HG02938 (cell line): Measurements from ENCODE around the gene P2RY13.
A peak's percentile ranks its signal among the peaks of the same experiment; 100 is the strongest.

Experiments
- ATAC-seq: cut with Tn5 transposase; IDR thresholded peaks from one replicate; pipeline ENCODE4 v1.9.1; 2021; ENCODE audit warnings: mild to moderate bottlenecking, moderate library complexity; ENCODE audit not compliant: unreplicated experiment

P2RY13 gene

DNA sequence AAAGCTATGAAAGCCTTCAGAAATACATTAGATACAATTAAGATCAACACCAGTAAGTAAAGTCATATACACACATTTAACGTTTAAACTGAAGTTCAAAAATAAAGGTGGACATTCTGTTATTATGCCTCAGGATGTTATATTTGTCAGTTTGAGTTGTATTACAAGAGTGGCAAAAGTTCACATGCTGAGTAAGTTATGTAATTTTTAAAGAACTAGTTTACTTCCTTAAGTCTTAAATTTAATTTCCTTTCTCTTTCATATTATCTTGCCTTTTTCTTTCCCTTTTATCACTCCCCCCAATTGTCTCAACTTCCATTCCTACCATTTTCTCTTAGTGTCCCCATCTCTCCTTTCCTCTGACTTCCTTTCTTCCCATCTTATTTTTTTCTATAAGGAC, 7.8 kb downstream of the P2RY13 start:
- ATAC-seq = no peak

DNA sequence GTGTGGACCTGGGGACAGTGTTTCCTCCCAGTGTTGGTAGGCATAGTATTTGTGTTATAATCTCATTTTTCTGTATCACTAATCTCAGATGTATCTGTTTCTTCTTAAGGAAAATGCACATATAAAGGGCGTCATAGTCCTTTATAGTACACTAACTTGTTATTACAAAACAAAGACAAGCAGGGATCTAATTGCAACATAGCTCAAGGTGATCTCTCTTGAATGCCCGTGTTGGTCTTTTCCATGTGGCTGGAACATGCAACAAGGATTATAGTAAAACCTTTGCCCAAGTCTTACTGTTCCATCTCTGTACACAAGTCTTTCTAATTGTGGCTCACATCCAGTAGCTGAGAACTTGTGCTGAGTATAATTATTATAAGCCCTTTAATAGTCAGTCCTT, 9.2 kb downstream of the P2RY13 start:
- no peak for ATAC-seq

DNA sequence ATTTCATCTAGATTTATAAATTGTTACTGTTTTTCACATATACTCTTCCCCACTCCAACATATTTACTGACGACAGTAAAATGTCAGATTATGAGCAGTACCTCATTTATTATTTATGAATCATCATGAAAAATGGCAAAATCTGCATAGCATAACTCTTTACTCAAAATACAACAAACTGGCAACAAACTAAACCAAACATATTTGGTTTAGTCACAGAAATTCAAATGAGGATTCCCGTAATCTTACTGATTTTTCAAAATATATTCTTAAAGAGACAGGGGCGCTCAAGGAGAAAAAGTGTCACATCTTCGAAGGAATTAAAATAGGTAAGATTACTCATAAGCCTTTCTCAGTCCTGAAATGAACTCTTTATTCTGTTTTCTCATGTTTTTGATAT, 9.7 kb downstream of the P2RY13 start:
- ATAC-seq = no peak

DNA sequence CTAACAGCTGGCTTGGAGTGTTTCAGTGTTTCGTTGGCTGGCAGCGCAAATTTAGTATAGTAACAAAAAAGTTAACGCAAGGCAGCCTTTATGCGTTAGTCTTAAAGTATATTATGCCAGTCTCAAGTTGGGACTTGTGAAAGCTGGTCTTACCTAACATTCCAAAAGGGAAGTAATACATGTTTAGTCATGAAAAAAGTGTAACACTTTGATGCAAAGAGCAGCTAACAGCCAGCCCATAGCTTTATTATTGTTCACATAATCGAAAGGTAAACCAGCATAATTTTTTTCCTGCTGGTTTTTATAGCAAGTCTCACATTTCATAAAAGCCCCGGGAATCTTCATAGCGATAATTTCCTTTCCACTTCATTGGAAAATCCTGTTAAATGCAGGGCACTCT, 10.4 kb downstream of the P2RY13 start:
- ATAC-seq = no peak

DNA sequence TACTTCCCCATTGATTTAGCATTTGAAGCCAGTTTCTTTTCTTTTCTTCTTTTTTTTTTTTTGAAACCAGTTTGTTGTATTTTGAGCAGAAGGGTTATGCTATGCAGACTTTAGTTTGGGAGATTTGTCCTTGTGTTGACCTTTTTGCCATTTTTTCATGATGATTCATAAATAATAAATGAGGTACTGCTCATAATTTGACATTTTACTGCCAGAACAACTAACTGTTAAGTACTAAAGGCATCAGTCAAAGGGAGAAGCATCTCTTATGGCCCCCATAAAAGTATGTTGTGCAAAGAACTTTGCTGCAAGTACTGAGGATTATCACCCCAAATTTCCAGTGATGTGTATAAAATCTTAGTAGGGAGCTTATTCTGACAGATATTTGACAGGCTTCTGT, 11.0 kb downstream of the P2RY13 start:
- no peak for ATAC-seq

DNA sequence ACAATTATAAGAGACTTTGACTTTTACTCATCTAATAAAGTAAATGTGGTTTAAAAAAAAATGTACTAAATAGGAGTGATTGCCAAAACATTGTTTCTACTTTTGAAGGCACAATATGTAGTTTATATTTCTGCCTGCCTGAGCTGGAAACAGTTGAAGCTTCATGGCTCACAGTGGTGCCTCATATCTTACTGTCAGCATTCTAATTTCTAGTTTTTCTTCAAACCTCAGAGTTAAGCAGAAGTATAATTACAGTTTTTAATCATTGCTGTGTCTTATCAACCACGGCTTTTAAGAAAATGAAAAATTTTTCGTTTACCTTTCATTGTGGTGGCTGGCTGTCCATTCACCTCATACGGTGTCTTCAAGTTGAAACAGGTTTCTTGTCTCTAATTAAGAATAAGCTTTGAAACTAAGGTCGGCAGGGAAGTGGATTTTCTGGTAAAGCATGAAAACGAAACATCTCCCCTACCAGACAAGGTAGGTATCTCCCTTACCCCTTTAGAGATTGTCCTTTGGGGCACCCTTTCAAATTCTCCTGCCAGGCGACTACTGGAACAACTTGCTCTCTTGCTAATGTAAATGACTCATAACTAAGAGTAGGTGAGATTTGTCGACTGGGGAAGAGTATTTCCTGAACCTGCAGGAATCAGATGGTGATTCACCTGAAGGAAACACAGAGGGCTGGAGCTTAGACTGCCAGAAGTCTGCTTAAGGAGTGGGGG, 12.9 kb downstream of the P2RY13 start, which contains the start of gene GPR87:
Gene GPR87, minus strand, starts transcription at position 554 of the 725 bp plus-strand sequence. CDS start 16,720 bp downstream, outside the sequence.
- peak; percentile 60 for ATAC-seq

DNA sequence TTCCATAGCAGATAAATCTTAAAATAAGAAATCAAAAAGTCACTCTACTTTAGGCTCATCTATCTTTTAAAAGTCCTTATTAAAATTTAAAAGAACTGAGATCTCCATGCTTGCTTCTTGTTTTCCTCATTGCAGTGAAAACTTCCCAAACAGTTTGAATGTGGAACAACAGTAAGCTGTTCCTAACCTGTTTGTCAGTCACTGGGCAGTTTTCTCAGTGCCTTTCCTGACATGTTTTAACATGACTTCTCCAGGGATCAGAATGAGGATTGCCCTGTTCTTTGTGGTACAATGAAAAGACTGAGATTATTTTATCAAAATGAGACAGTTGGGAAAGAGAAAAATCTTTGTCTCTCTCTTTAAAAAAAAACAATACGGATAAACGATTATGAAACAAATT, 13.5 kb downstream of the P2RY13 start:
- no peak for ATAC-seq

DNA sequence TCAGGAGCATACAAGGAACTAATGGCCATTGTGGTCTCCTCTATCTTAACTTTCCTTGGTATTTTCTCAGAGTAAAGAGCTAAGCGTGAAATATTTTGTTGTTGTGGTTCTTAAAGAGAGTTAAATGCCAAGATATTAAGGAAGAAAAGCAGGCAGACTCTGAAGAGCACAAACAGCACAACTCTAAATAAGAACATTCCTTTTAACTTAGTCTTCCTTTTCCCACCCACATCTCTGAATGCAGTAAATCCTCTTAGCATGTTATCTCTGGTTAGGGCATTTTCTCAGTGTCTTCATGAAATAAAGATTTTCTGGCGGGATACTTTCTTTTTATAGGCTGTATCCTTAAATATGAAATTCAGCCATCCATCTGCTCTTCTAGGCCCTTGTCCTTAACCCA, 14.2 kb downstream of the P2RY13 start:
- no peak for ATAC-seq

DNA sequence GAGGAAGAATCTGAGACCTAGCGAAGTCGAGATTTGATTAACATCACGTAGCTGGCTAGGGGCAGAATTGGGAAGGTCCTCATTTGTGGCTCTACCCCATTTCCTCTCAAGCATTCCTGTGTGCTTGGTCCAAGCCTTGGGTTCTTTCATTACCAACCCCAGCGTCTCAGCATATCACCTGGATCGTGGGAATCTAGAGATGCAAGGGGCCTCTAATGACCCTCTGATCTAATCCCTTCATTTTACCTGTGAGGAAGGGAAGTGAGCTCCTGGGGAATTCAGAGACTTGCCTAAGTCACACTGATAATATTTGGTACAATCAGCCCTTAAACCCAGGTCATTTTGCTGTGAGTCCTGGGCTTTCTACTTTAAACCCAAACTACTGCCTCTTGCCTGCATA, 14.8 kb downstream of the P2RY13 start:
- ATAC-seq = no peak

DNA sequence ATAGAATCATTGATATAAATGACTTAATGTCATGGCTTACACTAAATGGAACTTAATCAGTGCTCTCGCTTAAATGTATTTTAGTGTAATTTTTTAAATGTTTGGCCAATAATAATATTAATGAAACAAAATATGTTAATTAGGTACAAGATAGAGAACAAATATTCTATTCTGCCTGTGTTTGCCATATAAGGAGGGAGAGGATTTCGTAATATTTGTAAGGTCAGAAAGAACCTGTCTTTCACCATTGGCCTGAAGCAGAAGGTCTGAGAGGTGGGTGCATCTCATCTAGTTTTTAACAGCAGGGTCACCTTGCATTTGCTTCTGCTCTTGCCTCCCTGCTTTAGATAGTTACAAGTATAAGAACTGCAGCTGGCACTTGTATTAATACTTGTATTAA, 15.2 kb downstream of the P2RY13 start:
- no peak for ATAC-seq

DNA sequence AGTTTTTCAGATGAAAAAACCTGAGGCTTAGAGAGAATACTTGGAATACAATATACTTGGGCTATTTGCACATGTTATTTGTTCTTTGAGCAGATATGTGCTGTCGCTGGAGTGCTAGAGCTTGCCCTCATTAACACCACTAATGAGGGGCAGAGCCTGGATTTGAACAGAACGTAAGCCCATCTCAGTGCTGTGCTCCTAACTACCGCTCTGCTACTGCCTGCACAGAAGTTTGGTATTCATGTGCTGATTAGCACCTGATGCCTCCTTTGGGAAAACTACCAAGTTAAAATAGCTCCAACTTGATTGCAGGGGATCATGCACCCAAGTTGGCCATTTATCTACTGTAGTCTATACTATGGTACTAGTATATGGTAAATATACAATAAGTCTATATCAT, 16.4 kb downstream of the P2RY13 start:
- no peak for ATAC-seq

DNA sequence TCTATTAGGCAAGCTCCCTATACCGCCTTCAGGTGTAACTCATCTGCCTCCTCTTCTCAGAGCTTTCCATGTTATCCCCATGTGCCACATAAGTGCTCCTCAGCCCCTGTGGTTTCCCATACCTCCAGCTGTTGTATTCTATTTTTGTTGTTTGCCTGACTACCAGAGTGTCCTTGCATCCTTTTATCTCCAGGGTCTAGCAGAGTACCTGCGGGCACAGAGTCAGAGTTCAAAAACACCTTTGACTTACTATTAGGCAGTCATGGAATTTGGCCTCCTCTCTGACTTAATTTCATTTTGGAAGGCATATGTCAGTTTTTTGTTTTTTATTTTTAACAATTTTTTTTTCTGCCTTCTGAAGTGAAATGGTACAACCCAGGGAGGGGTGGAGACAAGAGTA, 19.8 kb downstream of the P2RY13 start:
- ATAC-seq = no peak

DNA sequence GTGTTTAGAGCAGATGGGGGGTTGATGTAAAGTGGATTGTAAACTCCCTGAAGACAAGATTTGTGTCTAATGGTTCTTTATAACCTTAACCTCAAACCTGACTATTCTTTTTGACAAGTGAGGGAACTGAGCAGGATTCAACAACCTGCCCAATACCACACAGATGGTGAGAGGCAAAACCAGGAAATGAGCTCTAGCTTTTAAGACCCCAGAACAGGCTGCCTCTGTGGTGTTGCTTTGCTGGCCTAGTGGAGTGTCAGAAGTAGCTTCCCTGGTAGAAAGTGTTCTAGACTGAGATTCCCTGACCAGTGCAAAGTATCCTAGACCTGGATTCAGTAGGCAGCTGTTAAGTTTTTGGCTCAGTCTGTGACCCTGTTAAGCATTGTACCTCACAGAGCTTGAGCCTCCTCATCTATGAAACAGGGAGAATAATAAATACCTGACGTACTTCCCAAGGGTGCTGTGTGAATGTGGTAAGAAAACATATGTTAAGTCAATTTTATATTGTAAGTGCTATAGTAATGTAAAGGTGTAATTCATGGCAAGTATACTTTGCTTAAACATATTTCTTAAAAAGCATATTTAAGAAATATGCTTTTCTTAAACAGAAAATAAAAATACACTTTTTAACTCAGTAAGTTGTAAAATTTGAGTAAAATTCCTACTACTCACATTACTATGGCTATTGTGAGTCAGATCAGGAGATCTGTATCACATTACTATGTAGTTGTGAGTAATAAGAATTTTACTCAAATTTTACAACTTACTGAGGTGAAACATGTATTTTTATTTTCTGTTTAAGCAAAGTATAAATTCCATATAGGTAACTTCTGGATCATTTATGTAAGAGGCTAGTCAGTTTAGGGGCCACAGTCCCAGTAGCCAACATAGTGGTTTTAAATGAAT, 21.5 kb downstream of the P2RY13 start:
- no peak for ATAC-seq

DNA sequence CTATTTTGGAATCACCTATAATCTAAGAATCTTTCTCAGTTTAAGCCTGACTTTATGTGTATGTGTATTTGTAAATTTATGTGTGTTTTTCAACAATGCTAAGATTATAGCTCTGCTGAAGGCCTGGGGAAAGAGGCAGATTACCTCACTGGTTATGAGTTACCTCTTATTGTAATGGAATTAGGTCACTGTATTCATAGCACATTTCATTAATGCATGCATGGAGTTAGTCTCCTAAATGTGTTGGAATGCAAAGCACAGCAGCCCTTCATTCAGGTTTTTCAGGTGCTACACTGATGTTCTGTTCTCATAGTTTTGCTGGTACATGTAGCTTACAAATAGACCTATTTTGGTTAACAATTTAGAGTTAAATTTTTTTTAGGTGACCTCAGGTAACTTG, 22.2 kb downstream of the P2RY13 start:
- no peak for ATAC-seq

DNA sequence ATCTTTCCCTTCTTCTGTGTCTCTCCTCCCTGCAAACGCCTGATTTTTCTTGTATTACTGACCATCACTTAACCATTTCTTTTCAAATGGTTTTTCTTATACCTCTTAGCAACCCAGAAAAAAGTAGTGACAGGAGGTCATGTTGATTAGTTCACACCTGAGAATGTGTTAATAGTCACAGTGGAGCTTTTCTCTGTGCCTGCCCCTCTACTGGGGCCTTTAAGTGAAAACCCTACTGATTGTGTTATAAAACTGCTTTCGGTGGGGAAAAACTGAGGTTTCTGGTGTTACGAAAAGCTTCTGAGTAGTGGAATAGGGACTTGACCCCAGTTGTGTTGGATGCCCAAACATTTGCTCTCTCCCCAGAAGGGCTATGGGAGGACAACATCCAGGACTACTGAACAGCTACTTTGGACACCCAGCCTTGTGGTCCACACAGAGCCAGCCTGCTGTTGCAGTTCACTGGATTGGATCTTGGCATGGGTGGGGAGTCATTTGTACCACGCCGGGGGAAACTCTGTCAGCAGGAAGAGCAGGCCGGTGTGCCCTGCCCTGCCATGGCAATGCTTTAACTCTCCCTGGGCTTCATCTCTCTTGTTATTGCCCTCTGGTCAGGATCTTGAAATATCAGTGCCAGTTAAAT, 23.1 kb downstream of the P2RY13 start:
- ATAC-seq = no peak

DNA sequence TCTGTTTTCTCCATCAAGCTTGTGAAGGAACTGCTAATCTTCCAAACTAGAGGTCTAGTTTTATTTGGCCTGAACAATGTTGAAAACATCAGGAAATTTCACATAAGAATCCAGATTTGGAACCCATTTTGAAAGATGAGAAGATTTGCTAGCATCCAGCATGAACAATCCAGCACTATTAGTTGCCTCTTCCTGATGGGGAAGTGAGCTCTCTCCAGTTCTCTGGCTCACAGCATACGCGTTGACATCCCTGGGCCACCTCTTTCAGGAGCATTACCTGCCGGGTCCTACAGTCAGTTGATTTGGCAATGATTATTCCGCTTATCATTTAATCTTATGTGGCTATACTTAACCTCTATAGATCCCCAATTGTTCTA, 23.6 kb downstream of the P2RY13 start:
- no peak for ATAC-seq

DNA sequence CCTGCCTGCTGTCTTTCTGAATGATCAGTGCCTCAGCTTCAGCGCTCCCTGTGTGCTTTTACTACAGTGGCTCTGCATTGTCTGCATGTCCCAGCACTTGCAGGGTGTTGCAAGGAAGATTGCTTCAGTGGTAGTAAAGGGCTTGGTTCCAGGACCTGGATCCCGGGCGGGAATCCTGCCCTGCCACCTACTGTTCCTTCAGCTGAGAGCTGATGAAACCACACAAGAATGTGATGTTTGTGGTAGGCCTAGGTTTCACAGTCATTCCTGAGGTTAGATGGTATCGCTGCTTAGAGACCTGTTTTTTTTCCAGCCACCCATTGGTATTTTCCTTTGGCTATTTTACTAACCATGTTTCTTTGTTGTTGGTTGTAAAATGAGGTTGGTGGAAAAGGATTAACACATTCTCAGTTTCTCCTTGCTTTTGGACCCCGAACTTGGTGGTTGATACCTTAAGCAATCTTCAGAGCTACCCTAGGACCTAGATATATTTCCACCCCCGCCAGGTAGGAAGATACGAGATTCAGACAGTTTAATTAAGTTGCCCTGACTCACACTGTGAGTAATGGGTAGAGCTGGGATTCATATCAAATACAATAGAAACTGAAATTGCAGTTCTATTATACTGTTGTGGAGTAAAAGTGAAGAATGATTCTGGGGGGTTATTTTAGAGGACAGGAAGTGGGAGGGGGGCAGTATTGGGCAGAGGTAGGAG, 24.1 kb downstream of the P2RY13 start:
- ATAC-seq = no peak

DNA sequence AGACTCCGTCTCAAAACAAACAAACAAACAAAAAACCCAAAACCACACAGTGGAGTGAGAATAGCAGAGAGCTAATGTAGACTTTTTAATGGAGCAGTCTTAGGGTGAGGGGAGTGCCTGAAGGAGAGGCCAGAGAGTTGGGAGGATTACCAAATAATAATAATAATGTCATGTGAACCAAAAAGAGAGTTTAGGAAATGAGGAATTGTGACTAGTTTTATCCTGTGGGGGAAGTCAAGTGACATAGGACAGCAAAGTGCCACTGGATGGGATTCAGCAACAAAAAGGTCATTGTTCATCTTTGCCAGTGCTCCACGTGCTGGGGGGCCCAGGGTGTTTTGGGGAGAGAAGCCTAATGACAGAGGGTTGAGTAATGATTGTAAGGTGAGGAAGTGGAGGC, 25.6 kb downstream of the P2RY13 start:
- ATAC-seq = no peak

DNA sequence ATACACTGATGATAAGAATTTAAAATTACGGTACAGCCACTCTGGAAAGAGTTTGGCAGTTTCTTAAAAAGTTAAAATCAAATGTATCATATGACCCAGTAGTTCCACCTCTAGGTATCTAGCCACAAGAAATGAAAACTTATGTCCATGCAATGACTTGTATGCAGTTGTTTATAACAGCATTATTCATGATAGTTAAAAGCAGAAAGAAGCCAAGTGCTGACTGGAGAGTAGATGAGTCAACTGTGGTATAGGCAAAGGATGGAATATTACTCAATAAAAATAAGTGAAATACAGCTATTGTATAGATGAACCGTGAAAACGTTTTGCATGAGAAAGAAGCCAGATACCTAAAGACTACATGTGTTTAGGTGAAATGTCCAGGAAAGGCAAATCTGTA, 27.6 kb downstream of the P2RY13 start:
- no peak for ATAC-seq

DNA sequence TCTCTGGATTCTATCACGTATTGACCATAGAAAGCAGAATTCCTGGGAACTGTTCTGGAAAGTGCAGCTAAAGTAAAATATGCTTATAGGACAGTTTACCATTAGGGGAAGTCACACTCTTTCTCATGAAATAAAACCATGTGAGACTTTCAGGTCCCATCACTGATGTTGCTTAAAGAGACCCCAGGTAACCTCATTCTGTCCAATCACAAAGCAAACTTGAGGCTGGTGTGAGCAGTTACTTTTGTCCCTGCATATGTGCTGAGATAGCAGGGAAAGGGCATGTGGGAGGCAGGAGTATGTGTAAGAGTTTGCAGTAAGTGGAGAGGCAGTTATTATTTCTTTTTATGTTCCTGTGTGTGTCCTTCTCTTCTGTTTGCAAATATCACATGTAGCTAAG, 28.8 kb downstream of the P2RY13 start:
- no peak for ATAC-seq

DNA sequence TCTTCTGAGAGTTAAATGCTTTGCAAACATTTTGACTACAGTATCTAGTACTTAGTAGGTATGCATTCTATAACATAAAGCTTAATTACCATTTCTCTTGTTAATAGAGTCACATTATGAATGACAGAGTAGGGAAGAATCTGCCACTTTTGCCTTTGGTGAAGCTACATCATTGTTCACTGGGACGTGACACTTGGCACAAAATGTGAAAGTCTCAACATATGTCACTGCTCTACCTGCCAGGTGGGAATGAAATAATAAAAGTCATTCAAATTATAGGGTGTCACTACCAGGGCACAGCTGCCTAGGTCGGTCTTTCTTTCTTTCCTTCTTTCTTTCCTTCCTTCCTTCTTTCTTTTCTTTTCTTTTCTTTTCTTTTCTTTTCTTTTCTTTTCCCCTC, 30.3 kb downstream of the P2RY13 start:
- no peak for ATAC-seq
